GM23338 (cell line): ENCODE measurements around the gene RNF167. TPM values are rescaled to one million over a fixed set of nuclear protein-coding genes. Genes with fewer than 3 reads are reported as not detected.
A peak's percentile ranks its signal among the peaks of the same experiment; 100 is the strongest.

Experiments used
- ATAC-seq: fragments of 200-7000 bp; cut with Tn5 transposase; 3 replicates; pipeline ENCODE4 v1.9.1; 2020
- DNase-seq: peaks from one replicate; pipeline ENCODE4 v3.0.0-alpha.2; 2015; ENCODE audit warnings: low spot score
- H2AFZ ChIP-seq: fragments of 200-600 bp; sonication (generic); 2 replicates; pipeline ENCODE4 v1.8.0; 2016; ENCODE audit warnings: antibody characterized with exemption, mild to moderate bottlenecking, moderate library complexity
- H3F3A ChIP-seq: fragments of 200-600 bp; sonication (generic); replicated peaks from 2 replicates; pipeline ENCODE4 v1.8.0; 2017; ENCODE audit warnings: antibody characterized with exemption, mixed run types, low read depth
- H3K27ac ChIP-seq: fragments of 200-600 bp; sonication (generic); 2 replicates; pipeline ENCODE4 v1.6.1; 2016; ENCODE audit warnings: low read depth
- H3K27me3 ChIP-seq: fragments of 200-600 bp; sonication (generic); 2 replicates; pipeline ENCODE4 v1.8.0; 2016; ENCODE audit warnings: mild to moderate bottlenecking, mixed run types, moderate library complexity; ENCODE audit not compliant: insufficient read depth
- H3K36me3 ChIP-seq: fragments of 200-600 bp; sonication (generic); 2 replicates; pipeline ENCODE4 v1.8.0; 2016; ENCODE audit warnings: mild to moderate bottlenecking; ENCODE audit not compliant: insufficient read depth
- H3K4me1 ChIP-seq: fragments of 200-600 bp; sonication (generic); 2 replicates; pipeline ENCODE4 v1.8.0; 2016; ENCODE audit warnings: mild to moderate bottlenecking, moderate library complexity; ENCODE audit not compliant: insufficient read depth
- H3K4me2 ChIP-seq: fragments of 200-600 bp; sonication (generic); 2 replicates; pipeline ENCODE4 v1.7.1; 2017; ENCODE audit warnings: mixed run types
- H3K4me3 ChIP-seq: fragments of 200-600 bp; sonication (generic); 2 replicates; pipeline ENCODE4 v1.6.1; 2016; ENCODE audit warnings: mixed run types
- H3K79me2 ChIP-seq: fragments of 200-600 bp; sonication (generic); replicated peaks from 2 replicates; pipeline ENCODE4 v1.8.0; 2017; ENCODE audit warnings: mild to moderate bottlenecking; ENCODE audit not compliant: insufficient read depth
- H3K9me2 ChIP-seq: fragments of 200-600 bp; sonication (generic); 2 replicates; pipeline ENCODE4 v1.8.0; 2017; ENCODE audit not compliant: insufficient read depth
- H4K20me1 ChIP-seq: fragments of 200-600 bp; sonication (generic); replicated peaks from 2 replicates; pipeline ENCODE4 v1.8.0; 2017; ENCODE audit warnings: mild to moderate bottlenecking; ENCODE audit not compliant: insufficient read depth
- H3K27ac Mint-ChIP-seq: 2 replicates; pipeline ENCODE4 v1.8.0; 2020; ENCODE audit warnings: inconsistent platforms, mild to moderate bottlenecking, moderate library complexity, mixed read lengths
- H3K27me3 Mint-ChIP-seq: 3 replicates; pipeline ENCODE4 v1.8.0; 2022; ENCODE audit warnings: low read depth, mild to moderate bottlenecking, moderate library complexity, mixed read lengths, inconsistent platforms; ENCODE audit not compliant: insufficient read depth, poor library complexity
- H3K36me3 Mint-ChIP-seq: 3 replicates; pipeline ENCODE4 v1.8.0; 2021; ENCODE audit warnings: low read depth, mild to moderate bottlenecking, inconsistent platforms, moderate library complexity, mixed read lengths
- H3K4me1 Mint-ChIP-seq: 3 replicates; pipeline ENCODE4 v1.8.0; 2020; ENCODE audit warnings: mild to moderate bottlenecking, inconsistent platforms, mixed read lengths
- H3K4me3 Mint-ChIP-seq: 3 replicates; pipeline ENCODE4 v1.8.0; 2021; ENCODE audit warnings: moderate library complexity, mild to moderate bottlenecking, inconsistent platforms, mixed read lengths
- H3K9me3 Mint-ChIP-seq: 3 replicates; pipeline ENCODE4 v1.8.0; 2020; ENCODE audit warnings: moderate library complexity, mild to moderate bottlenecking, inconsistent platforms, mixed read lengths
- CREB1 ChIP-seq: fragments of 250-450 bp; sonication (Bioruptor Pico); IDR thresholded peaks from 2 replicates; pipeline ENCODE4 v1.5.0; 2020; ENCODE audit warnings: low read depth, mild to moderate bottlenecking, moderate library complexity
- EZH2 ChIP-seq: fragments of 200-600 bp; sonication (generic); IDR thresholded peaks from one replicate; pipeline ENCODE4 v1.8.0; 2017; ENCODE audit warnings: antibody characterized with exemption, mild to moderate bottlenecking, low read depth; ENCODE audit not compliant: unreplicated experiment
- EZH2phosphoT487 ChIP-seq: fragments of 200-600 bp; sonication (generic); IDR thresholded peaks from one replicate; pipeline ENCODE4 v1.8.1; 2018; ENCODE audit warnings: antibody characterized with exemption; ENCODE audit not compliant: unreplicated experiment
- JUNB ChIP-seq: IDR thresholded peaks from one replicate; pipeline ENCODE4 v1.6.1; 2016; ENCODE audit warnings: antibody characterized with exemption; ENCODE audit not compliant: unreplicated experiment
- NANOG ChIP-seq: IDR thresholded peaks from 2 replicates; pipeline ENCODE4 v1.6.1; 2016; ENCODE audit warnings: antibody characterized with exemption, borderline replicate concordance
- POLR2AphosphoS5 ChIP-seq: IDR thresholded peaks from 2 replicates; pipeline ENCODE4 v1.6.1; 2016; ENCODE audit warnings: antibody characterized with exemption, low read depth
- ZNF114 ChIP-seq: fragments of 250-450 bp; sonication (Bioruptor Pico); IDR thresholded peaks from 2 replicates; pipeline ENCODE4 v1.5.0; 2020; ENCODE audit warnings: mild to moderate bottlenecking, moderate library complexity
- polyA plus RNA-seq: library from polyadenylated mRNA; unstranded; fragments of >200 nt; fragmentation: Nextera tagmentation; extraction: Ambion mirVana; gene quantifications from 2 replicates; pipeline ENCODE4 v1.2.1, GENCODE V29; 2016
- total RNA-seq: library from RNA; depleted of rRNA; stranded (reverse); fragments of >200 nt; shearing (Covaris generic); gene quantifications from 2 replicates; pipeline ENCODE4 v1.2.3, GENCODE V29; 2014
- TF ChIP-seq, protein P1 (sequence below): fragments of 250-450 bp; sonication (Bioruptor Pico); IDR thresholded peaks from 2 replicates; pipeline ENCODE4 v1.5.0; 2020; ENCODE audit warnings: mild to moderate bottlenecking, moderate library complexity
- TF ChIP-seq, protein P2 (sequence below), 2 experiments: fragments of 200-600 bp in 1 of 2; sonication (generic) in 1 of 2; conservative IDR thresholded peaks; 2 replicates each; pipeline versions ENCODE4 v1.5.1 to v1.6.1; 2016 to 2017; ENCODE audit warnings: antibody characterized with exemption in 2 of 2, low read depth in 2 of 2, mild to moderate bottlenecking in 2 of 2, moderate library complexity in 1 of 2

RNF167 gene
- total and polyA plus RNA-seq, 2 experiments from 2014 or later, result 61.2 to 84.4 TPM

DNA sequence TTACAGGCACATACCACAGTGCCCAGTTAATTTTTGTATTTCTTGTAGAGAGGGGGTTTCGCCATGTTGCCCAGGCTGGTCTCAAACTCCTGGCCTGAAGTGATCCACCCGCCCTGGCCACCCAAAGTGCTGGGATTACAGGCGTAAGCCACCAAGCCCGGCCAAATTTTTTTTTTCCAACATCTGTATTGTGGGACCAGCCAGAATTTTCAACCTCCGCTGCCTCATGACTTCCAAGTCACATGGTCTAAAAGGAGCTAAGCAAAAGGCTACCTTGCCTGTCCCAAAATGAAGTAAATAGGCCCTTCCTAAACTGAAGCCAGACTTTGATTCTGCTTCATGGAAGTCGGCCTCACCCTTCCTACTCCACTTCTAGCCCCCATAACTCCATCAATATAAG, 31.8 kb downstream of the RNF167 start (continued):
- TF ChIP-seq, protein P1, sequence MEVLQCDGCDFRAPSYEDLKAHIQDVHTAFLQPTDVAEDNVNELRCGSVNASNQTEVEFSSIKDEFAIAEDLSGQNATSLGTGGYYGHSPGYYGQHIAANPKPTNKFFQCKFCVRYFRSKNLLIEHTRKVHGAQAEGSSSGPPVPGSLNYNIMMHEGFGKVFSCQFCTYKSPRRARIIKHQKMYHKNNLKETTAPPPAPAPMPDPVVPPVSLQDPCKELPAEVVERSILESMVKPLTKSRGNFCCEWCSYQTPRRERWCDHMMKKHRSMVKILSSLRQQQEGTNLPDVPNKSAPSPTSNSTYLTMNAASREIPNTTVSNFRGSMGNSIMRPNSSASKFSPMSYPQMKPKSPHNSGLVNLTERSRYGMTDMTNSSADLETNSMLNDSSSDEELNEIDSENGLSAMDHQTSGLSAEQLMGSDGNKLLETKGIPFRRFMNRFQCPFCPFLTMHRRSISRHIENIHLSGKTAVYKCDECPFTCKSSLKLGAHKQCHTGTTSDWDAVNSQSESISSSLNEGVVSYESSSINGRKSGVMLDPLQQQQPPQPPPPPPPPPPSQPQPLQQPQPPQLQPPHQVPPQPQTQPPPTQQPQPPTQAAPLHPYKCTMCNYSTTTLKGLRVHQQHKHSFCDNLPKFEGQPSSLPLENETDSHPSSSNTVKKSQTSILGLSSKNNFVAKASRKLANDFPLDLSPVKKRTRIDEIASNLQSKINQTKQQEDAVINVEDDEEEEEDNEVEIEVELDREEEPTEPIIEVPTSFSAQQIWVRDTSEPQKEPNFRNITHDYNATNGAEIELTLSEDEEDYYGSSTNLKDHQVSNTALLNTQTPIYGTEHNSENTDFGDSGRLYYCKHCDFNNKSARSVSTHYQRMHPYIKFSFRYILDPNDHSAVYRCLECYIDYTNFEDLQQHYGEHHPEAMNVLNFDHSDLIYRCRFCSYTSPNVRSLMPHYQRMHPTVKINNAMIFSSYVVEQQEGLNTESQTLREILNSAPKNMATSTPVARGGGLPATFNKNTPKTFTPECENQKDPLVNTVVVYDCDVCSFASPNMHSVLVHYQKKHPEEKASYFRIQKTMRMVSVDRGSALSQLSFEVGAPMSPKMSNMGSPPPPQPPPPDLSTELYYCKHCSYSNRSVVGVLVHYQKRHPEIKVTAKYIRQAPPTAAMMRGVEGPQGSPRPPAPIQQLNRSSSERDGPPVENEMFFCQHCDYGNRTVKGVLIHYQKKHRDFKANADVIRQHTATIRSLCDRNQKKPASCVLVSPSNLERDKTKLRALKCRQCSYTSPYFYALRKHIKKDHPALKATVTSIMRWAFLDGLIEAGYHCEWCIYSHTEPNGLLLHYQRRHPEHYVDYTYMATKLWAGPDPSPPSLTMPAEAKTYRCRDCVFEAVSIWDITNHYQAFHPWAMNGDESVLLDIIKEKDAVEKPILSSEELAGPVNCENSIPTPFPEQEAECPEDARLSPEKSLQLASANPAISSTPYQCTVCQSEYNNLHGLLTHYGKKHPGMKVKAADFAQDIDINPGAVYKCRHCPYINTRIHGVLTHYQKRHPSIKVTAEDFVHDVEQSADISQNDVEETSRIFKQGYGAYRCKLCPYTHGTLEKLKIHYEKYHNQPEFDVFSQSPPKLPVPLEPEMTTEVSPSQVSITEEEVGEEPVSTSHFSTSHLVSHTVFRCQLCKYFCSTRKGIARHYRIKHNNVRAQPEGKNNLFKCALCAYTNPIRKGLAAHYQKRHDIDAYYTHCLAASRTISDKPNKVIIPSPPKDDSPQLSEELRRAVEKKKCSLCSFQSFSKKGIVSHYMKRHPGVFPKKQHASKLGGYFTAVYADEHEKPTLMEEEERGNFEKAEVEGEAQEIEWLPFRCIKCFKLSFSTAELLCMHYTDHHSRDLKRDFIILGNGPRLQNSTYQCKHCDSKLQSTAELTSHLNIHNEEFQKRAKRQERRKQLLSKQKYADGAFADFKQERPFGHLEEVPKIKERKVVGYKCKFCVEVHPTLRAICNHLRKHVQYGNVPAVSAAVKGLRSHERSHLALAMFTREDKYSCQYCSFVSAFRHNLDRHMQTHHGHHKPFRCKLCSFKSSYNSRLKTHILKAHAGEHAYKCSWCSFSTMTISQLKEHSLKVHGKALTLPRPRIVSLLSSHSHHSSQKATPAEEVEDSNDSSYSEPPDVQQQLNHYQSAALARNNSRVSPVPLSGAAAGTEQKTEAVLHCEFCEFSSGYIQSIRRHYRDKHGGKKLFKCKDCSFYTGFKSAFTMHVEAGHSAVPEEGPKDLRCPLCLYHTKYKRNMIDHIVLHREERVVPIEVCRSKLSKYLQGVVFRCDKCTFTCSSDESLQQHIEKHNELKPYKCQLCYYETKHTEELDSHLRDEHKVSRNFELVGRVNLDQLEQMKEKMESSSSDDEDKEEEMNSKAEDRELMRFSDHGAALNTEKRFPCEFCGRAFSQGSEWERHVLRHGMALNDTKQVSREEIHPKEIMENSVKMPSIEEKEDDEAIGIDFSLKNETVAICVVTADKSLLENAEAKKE, result no peak
- TF ChIP-seq CREB1 (CRISPR knock-in tag), result no peak
- TF ChIP-seq POLR2AphosphoS5, result no peak

DNA sequence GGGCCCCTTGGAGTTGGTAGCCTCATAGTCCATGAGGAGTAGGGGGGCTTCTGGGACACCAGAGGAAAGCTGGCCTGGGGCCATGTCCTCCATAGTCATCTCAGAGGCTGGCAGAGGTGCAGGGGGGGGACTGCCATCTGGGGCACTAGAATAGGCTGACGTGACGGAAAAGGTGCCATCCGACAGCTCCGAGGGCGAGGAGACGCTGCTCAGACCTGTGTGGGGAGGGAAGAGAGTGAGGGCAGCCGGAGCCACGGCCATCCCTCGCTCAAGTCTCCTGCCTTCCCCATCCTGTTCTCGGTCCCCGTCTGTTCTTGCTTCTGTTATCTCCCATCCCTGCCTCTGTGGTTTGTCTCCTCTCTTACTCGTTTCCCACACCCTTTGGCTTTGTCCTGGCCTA, 32.3 kb downstream of the RNF167 start:
- Histone ChIP-seq H3K36me3 (no peaks in the 10 kb centered on the region), H3K9me2 (no peaks in the 10 kb centered on the region), H3K27ac (no peak overlapping the region), H3K79me2 (peaks cover 16% of the 10 kb centered on the region), H3F3A (peaks cover 10% of the 10 kb centered on the region; the same call in 1 of the 2 replicates), H3K4me3 (no peak overlapping the region), H2AFZ (no peak overlapping the region), H3K27me3 (peaks cover 44% of the 10 kb centered on the region), H4K20me1 (0 out of 2 replicates have a peak, but pooled peaks cover 9% of the 10 kb centered on the region), H3K4me1 (peaks cover 17% of the 10 kb centered on the region), H3K4me2 (peak overlapping the region; percentile 57; the same call in 1 of the 2 replicates)
- TF ChIP-seq JUNB, result no peak
- no peak for TF ChIP-seq EZH2
- TF ChIP-seq NANOG, result no peak
- TF ChIP-seq, protein P1, result no peak
- TF ChIP-seq, protein P2, sequence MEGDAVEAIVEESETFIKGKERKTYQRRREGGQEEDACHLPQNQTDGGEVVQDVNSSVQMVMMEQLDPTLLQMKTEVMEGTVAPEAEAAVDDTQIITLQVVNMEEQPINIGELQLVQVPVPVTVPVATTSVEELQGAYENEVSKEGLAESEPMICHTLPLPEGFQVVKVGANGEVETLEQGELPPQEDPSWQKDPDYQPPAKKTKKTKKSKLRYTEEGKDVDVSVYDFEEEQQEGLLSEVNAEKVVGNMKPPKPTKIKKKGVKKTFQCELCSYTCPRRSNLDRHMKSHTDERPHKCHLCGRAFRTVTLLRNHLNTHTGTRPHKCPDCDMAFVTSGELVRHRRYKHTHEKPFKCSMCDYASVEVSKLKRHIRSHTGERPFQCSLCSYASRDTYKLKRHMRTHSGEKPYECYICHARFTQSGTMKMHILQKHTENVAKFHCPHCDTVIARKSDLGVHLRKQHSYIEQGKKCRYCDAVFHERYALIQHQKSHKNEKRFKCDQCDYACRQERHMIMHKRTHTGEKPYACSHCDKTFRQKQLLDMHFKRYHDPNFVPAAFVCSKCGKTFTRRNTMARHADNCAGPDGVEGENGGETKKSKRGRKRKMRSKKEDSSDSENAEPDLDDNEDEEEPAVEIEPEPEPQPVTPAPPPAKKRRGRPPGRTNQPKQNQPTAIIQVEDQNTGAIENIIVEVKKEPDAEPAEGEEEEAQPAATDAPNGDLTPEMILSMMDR (conservative IDR thresholded peaks at IDR 0.05; ENCODE audit: low read depth in 2 of 2), result no peak
- TF ChIP-seq ZNF114 (CRISPR knock-in tag), result no peak
- no peak for TF ChIP-seq EZH2phosphoT487
- DNase-seq, result no peak
- no peaks in the 10 kb centered on the region for H3K9me3 Mint-ChIP-seq
- H3K36me3 Mint-ChIP-seq, result peaks cover 44% of the 10 kb centered on the region
- H3K27me3 Mint-ChIP-seq, result peaks cover 47% of the 10 kb centered on the region
- no peak overlapping the region for H3K4me3 Mint-ChIP-seq
- peaks cover 29% of the 10 kb centered on the region for H3K4me1 Mint-ChIP-seq
- no peak for ATAC-seq
- no peak overlapping the region for H3K27ac Mint-ChIP-seq
